ENCODE data around the gene POLA2. TPM values are rescaled to one million over a fixed set of nuclear protein-coding genes. Genes with fewer than 3 reads are reported as not detected.

The POLA2 gene
- total and polyA plus RNA-seq, 2 donors (not counting 1 experiment from before 2014, with no cell fraction given), result 2.8 to 9.8 TPM

GRCh38 chr11:65321828-65322485, 60.2 kb downstream of the POLA2 start:
- peak overlapping the region; percentile 7 for H3K27ac ChIP-seq (ENCODE audit: insufficient read depth, low read length)

GRCh38 chr11:65323813-65324212, 62.1 kb downstream of the POLA2 start:
- H3K36me3 ChIP-seq (ENCODE audit: control insufficient read depth, insufficient read depth, low read length), result peaks cover 28% of the 10 kb centered on the region
- no peaks in the 10 kb centered on the region for H3K27me3 ChIP-seq (ENCODE audit: control insufficient read depth, insufficient read depth, low read length)
- H3K9ac ChIP-seq (ENCODE audit: insufficient read depth, low read length), result no peak overlapping the region
- H3K4me1 ChIP-seq (ENCODE audit: control insufficient read depth, extremely low read depth, insufficient read depth, low read length), result peaks cover 22% of the 10 kb centered on the region
- H3K27ac ChIP-seq (ENCODE audit: insufficient read depth, low read length), result no peak overlapping the region
- no peaks in the 10 kb centered on the region for H3K9me3 ChIP-seq (ENCODE audit: control insufficient read depth, insufficient read depth, low read depth, low read length)
- no peak overlapping the region for H3K4me2 ChIP-seq (ENCODE audit: extremely low read depth, insufficient read depth, low read length)
- no peak overlapping the region for H3K4me3 ChIP-seq (replicated peaks in 1 of 4; ENCODE audit: control extremely low read depth in 1 of 4, insufficient read depth in 1 of 4, low read depth in 3 of 4, low read length in 4 of 4)
- peaks cover 1% of the 10 kb centered on the region for H4K20me1 ChIP-seq (ENCODE audit: control insufficient read depth, extremely low read depth, insufficient read depth, low read length)
- H2AFZ ChIP-seq (ENCODE audit: low read length), result no peak overlapping the region
- peaks cover 38% of the 10 kb centered on the region for H3K79me2 ChIP-seq (ENCODE audit: control insufficient read depth, insufficient read depth, low read length)
- DNase-seq (ENCODE audit: low read depth in 2 of 2), result peak in 1 of 2 donors; percentile 37
- no peak for TF ChIP-seq CTCF (conservative IDR thresholded peaks at IDR 0.05 in 1 of 2, IDR thresholded peaks at IDR 0.05 in 1 of 2; ENCODE audit: low read depth in 1 of 2, low read length in 2 of 2)
- TF ChIP-seq EZH2 (IDR thresholded peaks at IDR 0.05; ENCODE audit: low read length, missing control alignments), result no peak

More at GRCh38 chr11:65321828-65322485, 60.2 kb downstream of the POLA2 start:
- H3K36me3 ChIP-seq (ENCODE audit: control insufficient read depth, insufficient read depth, low read length), result peaks cover 28% of the 10 kb centered on the region
- H3K4me2 ChIP-seq (ENCODE audit: extremely low read depth, insufficient read depth, low read length), result no peak overlapping the region
- no peaks in the 10 kb centered on the region for H3K9me3 ChIP-seq (ENCODE audit: control insufficient read depth, insufficient read depth, low read depth, low read length)
- peak overlapping the region; percentile 13 for H3K9ac ChIP-seq (ENCODE audit: insufficient read depth, low read length)
- H3K4me1 ChIP-seq (ENCODE audit: control insufficient read depth, extremely low read depth, insufficient read depth, low read length), result peaks cover 23% of the 10 kb centered on the region
- H4K20me1 ChIP-seq (ENCODE audit: control insufficient read depth, extremely low read depth, insufficient read depth, low read length), result peaks cover 1% of the 10 kb centered on the region
- DNase-seq (ENCODE audit: low read depth in 2 of 2), result peak in 1 of 2 donors; percentile 36
- no peaks in the 10 kb centered on the region for H3K27me3 ChIP-seq (ENCODE audit: control insufficient read depth, insufficient read depth, low read length)
- no peak for TF ChIP-seq EZH2 (IDR thresholded peaks at IDR 0.05; ENCODE audit: low read length, missing control alignments)
- TF ChIP-seq CTCF (conservative IDR thresholded peaks at IDR 0.05 in 1 of 2, IDR thresholded peaks at IDR 0.05 in 1 of 2; ENCODE audit: low read depth in 1 of 2, low read length in 2 of 2), result no peak
- peaks cover 55% of the 10 kb centered on the region for H3K79me2 ChIP-seq (ENCODE audit: control insufficient read depth, insufficient read depth, low read length)
- H2AFZ ChIP-seq (ENCODE audit: low read length), result no peak overlapping the region
- H3K4me3 ChIP-seq (replicated peaks in 1 of 4; ENCODE audit: control extremely low read depth in 1 of 4, insufficient read depth in 1 of 4, low read depth in 3 of 4, low read length in 4 of 4), result no peak overlapping the region

- no peaks in the 10 kb centered on the region for H3K27me3 ChIP-seq (ENCODE audit: control insufficient read depth, insufficient read depth, low read length)
- H3K4me1 ChIP-seq (ENCODE audit: control insufficient read depth, extremely low read depth, insufficient read depth, low read length), result peaks cover 12% of the 10 kb centered on the region
- H2AFZ ChIP-seq (ENCODE audit: low read length), result no peak overlapping the region
- no peaks in the 10 kb centered on the region for H3K9me3 ChIP-seq (ENCODE audit: control insufficient read depth, insufficient read depth, low read depth, low read length)
- no peak overlapping the region for H3K9ac ChIP-seq (ENCODE audit: insufficient read depth, low read length)
- peaks cover 21% of the 10 kb centered on the region for H3K36me3 ChIP-seq (ENCODE audit: control insufficient read depth, insufficient read depth, low read length)
- H3K79me2 ChIP-seq (ENCODE audit: control insufficient read depth, insufficient read depth, low read length), result peaks cover 23% of the 10 kb centered on the region
- H3K4me3 ChIP-seq (replicated peaks in 1 of 4; ENCODE audit: control extremely low read depth in 1 of 4, insufficient read depth in 1 of 4, low read depth in 3 of 4, low read length in 4 of 4), result no peak overlapping the region
- no peak for TF ChIP-seq CTCF (conservative IDR thresholded peaks at IDR 0.05 in 1 of 2, IDR thresholded peaks at IDR 0.05 in 1 of 2; ENCODE audit: low read depth in 1 of 2, low read length in 2 of 2)
- no peak for TF ChIP-seq EZH2 (IDR thresholded peaks at IDR 0.05; ENCODE audit: low read length, missing control alignments)
- no peak overlapping the region for H3K4me2 ChIP-seq (ENCODE audit: extremely low read depth, insufficient read depth, low read length)
- H3K27ac ChIP-seq (ENCODE audit: insufficient read depth, low read length), result no peak overlapping the region
- no peaks in the 10 kb centered on the region for H4K20me1 ChIP-seq (ENCODE audit: control insufficient read depth, extremely low read depth, insufficient read depth, low read length)
- peak in 1 of 2 donors; percentile 43 for DNase-seq (ENCODE audit: low read depth in 2 of 2)
These were observed 63.7 kb downstream of the POLA2 start for GRCh38 chr11:65325435-65325834.
